Measurements from ENCODE around the gene CAPRIN2.

CAPRIN2 gene

DNA sequence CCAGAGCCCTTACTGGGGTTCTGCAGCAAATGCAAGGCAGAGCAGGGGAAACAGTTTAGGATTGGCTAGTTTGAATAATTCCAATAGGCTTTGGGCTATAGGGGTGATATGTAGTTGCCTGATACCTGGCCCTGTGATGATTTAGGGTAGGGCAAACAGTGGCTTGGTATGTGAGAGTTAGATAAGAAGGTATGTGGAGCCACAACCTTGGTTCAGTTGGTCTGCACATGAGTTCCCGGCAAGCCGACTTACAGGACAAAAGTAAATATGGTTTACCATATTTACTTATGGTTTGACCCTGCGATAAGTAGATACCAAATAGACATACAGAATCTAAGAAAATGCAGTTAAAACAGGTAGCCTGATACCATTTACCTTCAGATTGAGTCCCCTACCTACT lies 8.3 kb upstream of the CAPRIN2 start:
- no peak for TF ChIP-seq CTCF (IDR thresholded peaks at IDR 0.05; ENCODE audit: insufficient read depth, low read depth, low read length, missing control alignments)
- no peak overlapping the region for H3K4me3 ChIP-seq (ENCODE audit: low read length)
- DNase-seq (ENCODE audit: low read depth), result no peak

DNA sequence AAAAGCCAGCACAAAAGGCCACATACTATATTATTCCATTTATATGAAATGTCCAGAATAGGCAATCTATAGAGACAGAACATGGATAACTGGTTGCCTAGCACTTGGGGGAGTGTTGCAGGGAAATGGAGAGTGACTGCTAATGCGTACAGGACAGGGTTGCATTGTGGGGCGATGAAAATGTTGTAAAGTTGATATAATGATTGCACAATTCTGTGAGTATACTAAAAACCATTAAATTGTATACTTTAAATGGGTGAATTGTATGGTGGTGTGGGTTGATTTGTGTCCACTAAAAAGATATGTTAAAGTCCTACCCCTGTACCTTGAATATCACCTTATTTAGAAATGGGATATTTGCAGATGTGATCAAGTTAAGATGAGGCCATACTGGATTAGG lies 7.0 kb upstream of the CAPRIN2 start:
- H3K4me3 ChIP-seq (ENCODE audit: low read length), result no peak overlapping the region
- TF ChIP-seq CTCF (IDR thresholded peaks at IDR 0.05; ENCODE audit: insufficient read depth, low read depth, low read length, missing control alignments), result no peak
- no peak for DNase-seq (ENCODE audit: low read depth)

- no peak overlapping the region for H3K4me3 ChIP-seq (ENCODE audit: low read length)
- no peak for DNase-seq (ENCODE audit: low read depth)
- TF ChIP-seq CTCF (IDR thresholded peaks at IDR 0.05; ENCODE audit: insufficient read depth, low read depth, low read length, missing control alignments), result no peak
These were observed 2.6 kb upstream of the CAPRIN2 start for GRCh38 chr12:30757316-30757715.

- TF ChIP-seq CTCF (IDR thresholded peaks at IDR 0.05; ENCODE audit: insufficient read depth, low read depth, low read length, missing control alignments), result no peak
- no peak overlapping the region for H3K4me3 ChIP-seq (ENCODE audit: low read length)
- no peak for DNase-seq (ENCODE audit: low read depth)
These were observed 1.3 kb upstream of the CAPRIN2 start for GRCh38 chr12:30756074-30756473.

- TF ChIP-seq CTCF (IDR thresholded peaks at IDR 0.05; ENCODE audit: insufficient read depth, low read depth, low read length, missing control alignments), result no peak
- no peak for DNase-seq (ENCODE audit: low read depth)
- H3K4me3 ChIP-seq (ENCODE audit: low read length), result peak overlapping the region; percentile 89
These were observed 628 bp upstream of the CAPRIN2 start for GRCh38 chr12:30755395-30755762.

DNA sequence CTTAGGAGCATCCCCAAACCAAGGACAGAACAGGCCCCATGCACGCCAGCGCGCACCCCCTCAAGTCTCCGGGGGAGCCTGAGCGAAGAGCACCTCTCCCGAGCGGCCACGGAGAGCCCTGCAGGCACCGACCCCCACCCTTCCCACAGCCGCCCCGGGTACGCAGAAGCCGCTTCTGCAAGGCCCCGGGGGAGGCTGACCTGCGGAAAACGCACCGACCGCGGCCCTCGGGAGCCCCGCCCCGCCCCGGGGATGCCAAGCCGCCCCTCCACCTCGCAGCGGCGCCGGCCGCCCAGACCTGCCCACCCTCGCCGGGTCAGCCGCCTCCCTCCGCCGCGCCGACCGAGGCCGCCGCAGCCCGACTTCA lies 385 bp downstream of the CAPRIN2 start:
- TF ChIP-seq CTCF (IDR thresholded peaks at IDR 0.05; ENCODE audit: insufficient read depth, low read depth, low read length, missing control alignments), result no peak
- peak overlapping the region; percentile 77 for H3K4me3 ChIP-seq (ENCODE audit: low read length)
- DNase-seq (ENCODE audit: low read depth), result no peak

- peak overlapping the region; percentile 77 for H3K4me3 ChIP-seq (ENCODE audit: low read length)
- no peak for TF ChIP-seq CTCF (IDR thresholded peaks at IDR 0.05; ENCODE audit: insufficient read depth, low read depth, low read length, missing control alignments)
- peak; percentile 13 for DNase-seq (ENCODE audit: low read depth)
These were observed 884 bp downstream of the CAPRIN2 start for GRCh38 chr12:30753751-30754382.
